ENCODE results near the gene SLC7A6.

- TF ChIP-seq CTCF (IDR thresholded peaks at IDR 0.05; ENCODE audit: poor library complexity): no peak
- no peak for TF ChIP-seq EZH2 (IDR thresholded peaks at IDR 0.05; ENCODE audit: borderline replicate concordance)
These were observed 27.5 kb upstream of the SLC7A6 start for GRCh38 chr16:68236826-68237242.
